Measurements from ENCODE around the gene UHRF2. TPM values are rescaled to one million over a fixed set of nuclear protein-coding genes. Genes with fewer than 3 reads are reported as not detected.

UHRF2 gene
- total RNA-seq, 1 donor from 2014 or later: 77.3 TPM

DNA sequence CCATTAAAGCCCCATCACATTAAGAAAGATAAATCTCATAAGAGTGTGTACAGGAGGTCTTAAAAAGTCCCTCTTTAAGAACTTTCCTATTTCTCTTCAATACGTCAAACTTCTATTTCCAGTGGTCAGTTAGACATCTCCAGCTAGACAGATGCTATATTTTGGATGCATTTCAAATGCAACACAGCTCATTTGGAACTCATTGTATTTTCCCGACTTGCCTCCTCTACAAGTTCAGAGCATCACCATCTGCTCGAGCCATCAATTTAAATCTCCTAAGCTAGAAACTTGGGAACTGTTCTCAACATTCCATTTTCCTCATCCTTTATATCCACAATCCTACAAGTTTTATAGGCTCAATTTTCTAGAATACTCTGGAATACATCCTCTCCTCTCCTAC is 3.2 kb upstream of the UHRF2 start:
- Mint-ChIP-seq H3K27ac (no peak overlapping the region), H3K4me1 (ENCODE audit: low read depth) (peaks cover 3% of the 10 kb centered on the region), H3K4me3 (no peak overlapping the region), H3K27me3 (ENCODE audit: insufficient read depth) (peaks cover 2% of the 10 kb centered on the region), H3K9me3 (no peaks in the 10 kb centered on the region), H3K36me3 (ENCODE audit: low read depth) (peaks cover 3% of the 10 kb centered on the region)
- intact Hi-C loops (cut with micrococcal nuclease): loop anchor here (10.0 kb wide), 2 partner anchors 485 to 1425 kb away; partner anchors contain the start of gene JAK2
- DNase-seq (ENCODE audit: low spot score): no peak

DNA sequence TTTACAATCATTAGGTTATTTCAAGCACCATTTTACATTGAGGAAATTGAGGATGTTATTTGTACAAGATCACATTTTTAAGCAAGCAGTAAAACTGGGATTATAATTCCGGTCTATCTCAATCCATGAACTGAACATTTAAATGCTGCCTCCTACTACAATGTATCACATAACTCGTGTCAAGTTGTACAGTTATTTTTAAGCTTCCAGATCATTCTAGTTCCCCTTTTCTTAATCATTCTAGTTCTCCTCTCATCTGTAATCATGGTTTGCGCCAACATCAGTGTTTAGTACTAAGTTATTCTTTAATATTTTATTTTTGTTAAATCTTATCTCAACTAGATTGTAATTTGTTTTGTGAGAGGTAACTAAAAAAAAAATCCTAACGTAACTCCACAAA is 2.4 kb upstream of the UHRF2 start:
- H3K4me3 Mint-ChIP-seq: no peak overlapping the region
- intact Hi-C loops (cut with micrococcal nuclease): loop anchor here (10.0 kb wide), 2 partner anchors 484 to 1426 kb away; partner anchors contain the start of gene JAK2

DNA sequence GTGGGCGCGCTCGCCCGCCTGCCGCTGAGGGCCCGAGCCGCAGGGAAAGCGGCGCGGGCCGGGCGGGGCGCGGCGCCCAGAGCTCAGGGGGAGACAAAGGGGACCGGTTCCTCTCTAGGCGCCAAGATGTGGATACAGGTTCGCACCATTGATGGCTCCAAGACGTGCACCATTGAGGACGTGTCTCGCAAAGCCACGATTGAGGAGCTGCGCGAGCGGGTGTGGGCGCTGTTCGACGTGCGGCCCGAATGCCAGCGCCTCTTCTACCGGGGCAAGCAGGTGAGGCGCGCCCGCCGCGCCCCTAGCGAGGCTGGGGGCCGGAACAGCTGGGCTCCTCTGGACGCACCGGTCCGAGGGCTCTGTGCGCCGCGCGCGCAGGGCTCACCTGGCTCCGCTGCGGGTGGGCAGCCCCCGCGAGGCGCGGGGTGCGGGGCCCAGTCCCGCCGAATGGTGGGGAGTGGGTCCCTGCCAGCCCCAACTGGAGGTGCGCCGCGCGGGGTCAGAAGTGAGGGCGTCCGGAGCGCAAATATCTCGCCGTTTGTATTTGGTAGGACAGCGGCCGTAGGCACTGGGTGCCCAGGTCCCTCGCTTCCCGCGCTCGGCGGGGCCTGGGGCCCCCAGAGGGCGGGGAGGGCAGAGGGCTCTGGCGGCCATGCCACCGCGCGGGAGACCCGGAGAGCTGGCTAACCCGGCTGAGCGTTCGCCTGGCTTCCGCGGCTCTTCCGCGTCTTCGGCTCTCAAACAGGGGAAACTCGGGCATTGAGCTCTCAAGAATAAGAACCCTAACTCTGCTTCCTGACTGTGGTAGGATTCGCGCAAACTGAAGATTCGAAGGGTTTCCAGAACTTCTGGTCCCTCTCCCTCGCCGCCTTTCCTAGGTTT is 607 bp downstream of the UHRF2 start:
- H3K27ac Mint-ChIP-seq: peak overlapping the region; percentile 85
- H3K9me3 Mint-ChIP-seq: no peaks in the 10 kb centered on the region
- peaks cover 36% of the 10 kb centered on the region for H3K4me1 Mint-ChIP-seq (ENCODE audit: low read depth)
- no peaks in the 10 kb centered on the region for H3K27me3 Mint-ChIP-seq (ENCODE audit: insufficient read depth)
- H3K4me3 Mint-ChIP-seq: peak overlapping the region; percentile 89
- intact Hi-C loops (cut with micrococcal nuclease): loop anchor here (1.0 to 10.0 kb wide), 14 partner anchors 9 to 1563 kb away; partner anchors contain the start of genes JAK2, KDM4C and RIC1
- peaks cover 13% of the 10 kb centered on the region for H3K36me3 Mint-ChIP-seq (ENCODE audit: low read depth)
- no peak for DNase-seq (ENCODE audit: low spot score)

More for the DNA sequence above, 2.4 kb upstream of the UHRF2 start:
- Mint-ChIP-seq H3K27ac (no peak overlapping the region), H3K36me3 (ENCODE audit: low read depth) (peaks cover 3% of the 10 kb centered on the region), H3K4me1 (ENCODE audit: low read depth) (peaks cover 11% of the 10 kb centered on the region), H3K27me3 (ENCODE audit: insufficient read depth) (peaks cover 2% of the 10 kb centered on the region), H3K9me3 (no peaks in the 10 kb centered on the region)
- DNase-seq (ENCODE audit: low spot score): no peak

DNA sequence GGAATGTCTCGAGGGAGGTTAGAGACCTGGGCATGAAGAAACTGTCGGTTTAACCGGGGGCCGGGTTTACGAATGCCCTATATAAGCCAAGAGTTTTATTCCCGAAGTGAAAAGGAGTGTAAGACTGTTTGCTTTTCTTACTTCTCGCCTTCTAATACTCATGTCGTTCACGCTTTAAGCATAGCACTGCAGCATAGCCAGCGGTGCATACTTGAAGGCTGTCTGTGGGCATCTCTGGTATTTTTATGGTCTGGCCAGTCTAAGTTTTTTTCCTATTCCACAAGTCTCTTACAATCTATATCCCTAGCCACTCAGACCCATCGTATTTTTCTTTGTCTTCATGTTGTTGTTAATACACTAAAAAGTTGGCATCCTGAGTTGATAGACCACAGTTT is 1.2 kb downstream of the UHRF2 start:
- H3K27me3 Mint-ChIP-seq (ENCODE audit: insufficient read depth): no peaks in the 10 kb centered on the region
- no peaks in the 10 kb centered on the region for H3K9me3 Mint-ChIP-seq
- peaks cover 18% of the 10 kb centered on the region for H3K36me3 Mint-ChIP-seq (ENCODE audit: low read depth)
- H3K4me3 Mint-ChIP-seq: peak overlapping the region; percentile 89
- peak overlapping the region; percentile 85 for H3K27ac Mint-ChIP-seq
- peaks cover 42% of the 10 kb centered on the region for H3K4me1 Mint-ChIP-seq (ENCODE audit: low read depth)
- no peak for DNase-seq (ENCODE audit: low spot score)
- intact Hi-C loops (cut with micrococcal nuclease): loop anchor here (1.0 to 10.0 kb wide), 4 partner anchors 8 to 1429 kb away; partner anchors contain the start of gene JAK2

DNA sequence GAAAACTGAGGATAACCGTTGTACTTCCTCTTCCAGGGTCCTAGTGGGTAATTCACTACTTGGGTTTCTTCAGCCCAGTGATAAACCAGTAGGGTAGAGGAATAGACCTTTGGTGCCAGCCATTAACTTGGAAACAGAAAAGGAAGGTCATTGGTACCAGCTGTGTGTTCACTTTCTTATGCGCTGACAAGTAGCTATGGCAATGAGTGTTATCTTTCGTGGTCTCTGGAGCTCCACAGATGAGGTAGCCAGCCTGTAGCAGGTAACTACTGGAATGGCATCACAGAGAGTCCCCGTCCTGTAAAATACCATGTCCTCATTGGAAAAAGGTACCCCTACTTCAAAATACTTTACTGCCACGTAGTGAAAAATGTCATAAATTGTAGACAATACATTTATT is 2.3 kb downstream of the UHRF2 start:
- H3K36me3 Mint-ChIP-seq (ENCODE audit: low read depth): peaks cover 20% of the 10 kb centered on the region
- H3K27me3 Mint-ChIP-seq (ENCODE audit: insufficient read depth): no peaks in the 10 kb centered on the region
- no peak for DNase-seq (ENCODE audit: low spot score)
- H3K9me3 Mint-ChIP-seq: no peaks in the 10 kb centered on the region
- intact Hi-C loops (cut with micrococcal nuclease): loop anchor here (2.0 to 10.0 kb wide), 4 partner anchors 52 to 1430 kb away; partner anchors contain the start of gene JAK2
- H3K4me3 Mint-ChIP-seq: peak overlapping the region; percentile 89
- H3K4me1 Mint-ChIP-seq (ENCODE audit: low read depth): peaks cover 44% of the 10 kb centered on the region
- peak overlapping the region; percentile 85 for H3K27ac Mint-ChIP-seq

DNA sequence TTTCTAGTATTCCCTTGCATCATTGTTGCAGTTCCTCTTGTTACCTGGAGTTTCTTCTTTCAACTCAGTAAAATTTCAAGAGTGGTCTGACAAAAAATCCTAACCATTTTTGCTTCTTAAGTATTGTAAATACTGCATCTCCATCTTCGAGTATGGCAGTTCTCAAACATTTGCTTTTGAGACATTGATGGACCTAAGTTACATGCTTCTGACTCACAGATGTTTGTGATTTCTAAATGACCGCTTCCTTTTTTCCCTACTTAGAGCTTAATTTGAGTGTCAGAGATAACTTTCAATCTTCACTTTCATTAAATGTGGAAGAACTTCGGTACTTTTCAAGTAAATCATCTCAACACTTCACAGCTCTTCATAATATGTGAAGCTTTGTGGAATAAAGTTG is 4.2 kb downstream of the UHRF2 start:
- Mint-ChIP-seq H3K27ac (peak overlapping the region; percentile 89), H3K27me3 (ENCODE audit: insufficient read depth) (no peaks in the 10 kb centered on the region), H3K9me3 (no peaks in the 10 kb centered on the region), H3K36me3 (ENCODE audit: low read depth) (peaks cover 28% of the 10 kb centered on the region), H3K4me1 (ENCODE audit: low read depth) (peaks cover 58% of the 10 kb centered on the region), H3K4me3 (peak overlapping the region; percentile 78)
- intact Hi-C loops (cut with micrococcal nuclease): loop anchor here (5.0 to 10.0 kb wide), 3 partner anchors 80 to 1432 kb away; partner anchors contain the start of gene JAK2
- no peak for DNase-seq (ENCODE audit: low spot score)

DNA sequence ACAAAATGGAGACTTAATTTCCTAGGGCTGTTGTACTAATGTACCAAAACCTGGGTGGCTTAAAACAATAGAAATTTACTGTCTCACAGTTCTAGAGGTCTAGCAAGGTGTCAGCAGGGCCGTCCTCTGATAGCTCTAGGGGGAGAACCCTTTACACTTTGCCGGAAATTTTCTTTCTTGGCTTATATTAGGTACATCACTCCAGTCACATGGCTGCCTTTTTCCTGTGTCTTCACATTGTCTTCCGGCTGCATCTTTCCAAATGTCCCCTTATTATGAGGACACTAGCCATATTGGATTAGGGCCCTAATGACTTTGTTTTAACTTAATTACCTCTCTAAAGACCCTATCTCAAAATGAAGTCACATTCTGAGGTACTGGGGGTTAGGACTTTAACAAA is 5.8 kb downstream of the UHRF2 start:
- Mint-ChIP-seq H3K9me3 (no peaks in the 10 kb centered on the region), H3K27ac (peak overlapping the region; percentile 89), H3K4me1 (ENCODE audit: low read depth) (peaks cover 66% of the 10 kb centered on the region), H3K27me3 (ENCODE audit: insufficient read depth) (no peaks in the 10 kb centered on the region), H3K4me3 (peak overlapping the region; percentile 78), H3K36me3 (ENCODE audit: low read depth) (peaks cover 37% of the 10 kb centered on the region)
- no peak for DNase-seq (ENCODE audit: low spot score)
- intact Hi-C loops (cut with micrococcal nuclease): loop anchor here (1.0 to 10.0 kb wide), 4 partner anchors 11 to 1434 kb away; partner anchors contain the start of gene JAK2

DNA sequence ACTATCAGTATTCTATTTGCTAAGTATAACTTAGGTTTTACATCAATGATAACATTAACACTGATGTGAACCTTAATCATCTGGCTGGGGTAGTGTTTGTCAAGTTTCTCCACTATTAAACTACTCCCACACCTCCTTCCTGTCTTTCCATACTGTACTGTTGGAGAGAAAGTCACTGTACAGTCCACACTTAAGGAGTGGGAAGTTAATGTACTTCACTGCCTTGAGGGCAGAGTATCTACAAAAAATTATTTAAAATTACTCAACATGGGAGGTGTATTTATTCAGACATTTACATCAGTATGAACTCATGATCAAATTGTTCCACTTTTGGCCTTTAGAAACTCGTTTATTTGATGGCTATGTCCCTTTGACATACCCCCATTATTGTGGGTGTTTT is 11.9 kb downstream of the UHRF2 start:
- Mint-ChIP-seq H3K9me3 (no peaks in the 10 kb centered on the region), H3K27ac (peak overlapping the region; percentile 58), H3K27me3 (ENCODE audit: insufficient read depth) (no peaks in the 10 kb centered on the region), H3K4me1 (ENCODE audit: low read depth) (peaks cover 75% of the 10 kb centered on the region), H3K4me3 (no peak overlapping the region), H3K36me3 (ENCODE audit: low read depth) (peaks cover 37% of the 10 kb centered on the region)
- intact Hi-C loops (cut with micrococcal nuclease): no loop called here
- no peak for DNase-seq (ENCODE audit: low spot score)

DNA sequence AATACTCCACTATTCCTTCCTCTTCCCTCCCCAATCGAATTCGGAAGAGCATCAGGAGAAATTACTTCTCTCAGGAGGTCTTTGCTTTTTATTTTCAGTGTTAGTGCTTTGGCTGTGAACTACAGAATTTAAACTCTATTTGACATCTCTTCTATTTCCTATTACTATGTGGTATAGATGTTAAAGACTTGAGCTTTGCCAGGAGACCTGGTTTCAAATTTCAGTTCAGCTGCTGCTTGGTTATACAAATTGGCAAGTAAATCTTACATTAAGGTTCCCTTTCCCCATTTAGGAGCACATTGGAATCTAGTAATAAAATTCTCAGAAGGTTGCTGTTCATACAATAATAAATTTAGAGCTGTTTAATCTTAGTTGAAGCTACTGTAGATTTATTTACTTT is 13.1 kb downstream of the UHRF2 start:
- Mint-ChIP-seq H3K36me3 (ENCODE audit: low read depth) (peaks cover 44% of the 10 kb centered on the region), H3K9me3 (no peaks in the 10 kb centered on the region), H3K27me3 (ENCODE audit: insufficient read depth) (no peaks in the 10 kb centered on the region), H3K27ac (no peak overlapping the region), H3K4me3 (no peak overlapping the region), H3K4me1 (ENCODE audit: low read depth) (peaks cover 79% of the 10 kb centered on the region)
- intact Hi-C loops (cut with micrococcal nuclease): no loop called here
- no peak for DNase-seq (ENCODE audit: low spot score)

DNA sequence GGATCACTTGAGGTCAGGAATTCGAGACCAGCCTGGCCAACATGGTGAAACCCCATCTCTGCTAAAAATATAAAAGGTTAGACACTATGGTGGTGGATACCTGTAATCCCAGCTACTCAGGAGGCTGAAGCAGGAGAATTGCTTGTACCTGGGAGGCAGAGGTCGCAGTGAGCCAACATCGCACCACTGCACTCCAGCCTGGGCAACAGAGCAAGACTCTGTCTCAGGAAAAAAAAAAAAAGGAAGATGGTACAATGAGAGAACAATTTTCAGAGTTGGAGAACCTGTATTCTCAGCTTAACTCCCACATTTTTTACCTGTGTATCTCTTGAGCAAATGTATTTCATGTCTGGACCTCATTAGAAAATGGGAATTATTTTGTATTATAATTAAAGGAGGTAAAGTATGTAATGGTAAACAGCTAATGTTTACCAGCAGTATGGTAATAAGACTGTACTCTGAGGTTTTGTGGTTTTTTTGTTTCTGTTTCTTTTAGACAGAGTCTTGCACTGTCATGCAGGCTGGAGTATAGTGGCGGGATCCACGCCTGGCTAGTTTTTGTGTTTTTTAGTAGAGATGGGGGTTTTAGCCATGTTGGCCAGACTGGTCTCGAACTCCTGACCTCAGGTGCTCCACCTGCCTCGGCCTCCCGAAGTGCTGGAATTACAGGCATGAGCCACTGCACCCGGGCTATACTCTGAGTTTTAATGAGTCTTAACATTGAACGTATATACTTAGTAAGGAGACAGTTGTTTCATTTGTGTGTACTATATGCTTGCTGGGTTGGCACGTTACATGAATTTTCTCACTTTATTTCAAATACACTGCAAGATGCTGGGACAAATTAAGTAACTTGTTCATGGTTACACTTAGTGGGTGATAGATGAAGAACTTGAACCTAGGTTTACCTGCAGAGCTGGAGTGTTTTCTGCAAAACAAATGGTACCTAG is 16.2 kb downstream of the UHRF2 start:
- Mint-ChIP-seq H3K36me3 (ENCODE audit: low read depth) (peaks cover 31% of the 10 kb centered on the region), H3K4me3 (peak overlapping the region; percentile 46), H3K9me3 (no peaks in the 10 kb centered on the region), H3K27me3 (ENCODE audit: insufficient read depth) (no peaks in the 10 kb centered on the region), H3K4me1 (ENCODE audit: low read depth) (peaks cover 86% of the 10 kb centered on the region), H3K27ac (peak overlapping the region; percentile 76)
- intact Hi-C loops (cut with micrococcal nuclease): loop anchor here (1.0 kb wide), 2 partner anchors 11 to 16 kb away; partner anchors contain the start of gene UHRF2
- peak; percentile 40 for DNase-seq (ENCODE audit: low spot score)

DNA sequence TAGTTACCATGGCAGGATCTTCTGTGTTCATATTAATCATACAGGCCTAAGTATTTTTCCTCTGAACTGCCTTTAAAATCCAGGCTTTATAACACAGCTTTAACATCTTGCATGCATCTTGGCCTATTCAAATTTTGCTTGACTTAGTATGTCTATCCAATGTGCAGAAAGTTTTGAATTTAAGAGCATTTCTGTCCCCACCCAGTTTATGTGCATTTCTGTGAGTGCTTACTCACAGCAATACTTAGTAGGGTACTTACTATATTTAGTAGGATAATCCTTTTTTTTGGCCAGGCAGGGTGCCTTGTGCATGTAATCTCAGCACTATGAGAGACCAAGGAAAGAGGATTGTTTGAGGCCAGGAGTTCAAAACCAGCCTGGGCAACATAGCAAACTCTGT is 18.0 kb downstream of the UHRF2 start:
- Mint-ChIP-seq H3K27me3 (ENCODE audit: insufficient read depth) (no peaks in the 10 kb centered on the region), H3K9me3 (no peaks in the 10 kb centered on the region), H3K27ac (peak overlapping the region; percentile 65), H3K36me3 (ENCODE audit: low read depth) (peaks cover 24% of the 10 kb centered on the region), H3K4me3 (peak overlapping the region; percentile 4), H3K4me1 (ENCODE audit: low read depth) (peaks cover 71% of the 10 kb centered on the region)
- DNase-seq (ENCODE audit: low spot score): no peak
- intact Hi-C loops (cut with micrococcal nuclease): loop anchor here (5.0 kb wide), 1 partner anchor 41 kb away; no protein-coding TSS in a partner anchor

DNA sequence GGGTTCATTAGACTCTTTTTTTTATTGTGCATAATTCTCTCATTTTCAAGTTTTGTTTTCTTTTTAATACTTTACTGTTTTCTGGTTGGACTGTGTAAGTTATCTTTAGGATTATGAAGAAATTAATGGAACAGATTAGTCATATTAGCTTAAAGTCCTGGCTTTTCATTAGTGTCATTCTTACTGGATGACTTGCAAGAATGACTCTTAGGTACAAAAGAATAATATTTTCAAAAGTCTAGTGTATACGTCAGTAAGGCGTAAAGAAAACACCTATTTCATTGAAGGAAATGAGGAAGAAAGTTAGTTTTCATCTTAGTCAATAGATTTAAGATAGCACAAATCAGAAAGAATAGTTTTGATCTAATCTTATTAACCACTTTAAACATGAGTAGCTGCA is 20.4 kb downstream of the UHRF2 start:
- no peak for DNase-seq (ENCODE audit: low spot score)
- Mint-ChIP-seq H3K4me3 (no peak overlapping the region), H3K27me3 (ENCODE audit: insufficient read depth) (no peaks in the 10 kb centered on the region), H3K36me3 (ENCODE audit: low read depth) (peaks cover 32% of the 10 kb centered on the region), H3K27ac (peak overlapping the region; percentile 50), H3K4me1 (ENCODE audit: low read depth) (peaks cover 69% of the 10 kb centered on the region), H3K9me3 (no peaks in the 10 kb centered on the region)
- intact Hi-C loops (cut with micrococcal nuclease): loop anchor here (5.0 kb wide), 1 partner anchor 39 kb away; no protein-coding TSS in a partner anchor

Measured in activated T-helper 1 cell treated with anti-CD3 and anti-CD28 coated beads, Interleukin-12 subunit alpha, Interleukin-12 subunit beta, Interleukin-2, Interleukin-4 antibody, amounts not matched to agents 30 ng/mL and 10 ng/mL and 1 ng/mL, durations not matched to agents 14 hours and 24 hours and 36 hours (primary cell).